ENCODE measurements around the gene NPAS2.

NPAS2 gene

GRCh38 chr2:100806550-100806949, 13.4 kb upstream of the NPAS2 start:
- DNase-seq (ENCODE audit: extremely low read depth, low read depth), result no peak
- TF ChIP-seq CTCF (IDR thresholded peaks at IDR 0.05; ENCODE audit: low read depth, low read length), result no peak

GRCh38 chr2:100807707-100808106, 12.2 kb upstream of the NPAS2 start:
- no peak for DNase-seq (ENCODE audit: extremely low read depth, low read depth)
- no peak for TF ChIP-seq CTCF (IDR thresholded peaks at IDR 0.05; ENCODE audit: low read depth, low read length)

GRCh38 chr2:100808582-100808981, 11.4 kb upstream of the NPAS2 start:
- no peak for DNase-seq (ENCODE audit: extremely low read depth, low read depth)
- no peak for TF ChIP-seq CTCF (IDR thresholded peaks at IDR 0.05; ENCODE audit: low read depth, low read length)

GRCh38 chr2:100809506-100809905, 10.4 kb upstream of the NPAS2 start:
- no peak for TF ChIP-seq CTCF (IDR thresholded peaks at IDR 0.05; ENCODE audit: low read depth, low read length)
- no peak for DNase-seq (ENCODE audit: extremely low read depth, low read depth)

GRCh38 chr2:100810603-100811145, 9.3 kb upstream of the NPAS2 start:
- TF ChIP-seq CTCF (IDR thresholded peaks at IDR 0.05; ENCODE audit: low read depth, low read length), result no peak
- no peak for DNase-seq (ENCODE audit: extremely low read depth, low read depth)

GRCh38 chr2:100812116-100812515, 7.8 kb upstream of the NPAS2 start:
- no peak for TF ChIP-seq CTCF (IDR thresholded peaks at IDR 0.05; ENCODE audit: low read depth, low read length)
- no peak for DNase-seq (ENCODE audit: extremely low read depth, low read depth)

GRCh38 chr2:100812573-100812972, 7.4 kb upstream of the NPAS2 start:
- DNase-seq (ENCODE audit: extremely low read depth, low read depth), result no peak
- no peak for TF ChIP-seq CTCF (IDR thresholded peaks at IDR 0.05; ENCODE audit: low read depth, low read length)

Measured in AG09319 (cell line).